ENCODE data around the gene RAPGEF1. TPM values are rescaled to one million over a fixed set of nuclear protein-coding genes. Genes with fewer than 3 reads are reported as not detected.

Gene RAPGEF1
- total and polyA plus RNA-seq, 7 experiments from 2014 or later, result 1.2 to 181 (median 84.8) TPM

DNA sequence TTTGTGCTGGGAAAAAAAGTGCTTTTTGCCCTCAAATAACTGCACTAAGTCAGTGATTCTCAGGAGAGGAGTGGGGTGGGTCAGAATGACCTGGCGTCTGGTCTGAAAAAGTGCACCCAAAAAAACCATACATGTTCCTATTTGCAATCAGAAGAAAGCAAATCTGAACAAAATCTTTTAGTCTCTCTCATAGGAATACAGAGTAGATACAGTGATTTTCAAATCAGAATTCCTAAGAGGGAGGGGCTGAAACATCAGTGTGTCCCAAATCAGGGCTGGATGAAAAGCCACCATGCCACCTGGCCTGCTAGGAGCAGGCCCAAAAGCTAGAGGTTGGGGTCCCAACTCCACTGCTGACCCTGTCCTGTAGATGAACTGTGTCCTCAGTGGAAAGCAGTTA lies 66.8 kb downstream of the RAPGEF1 start:
- Histone ChIP-seq H3K27ac (ENCODE audit: low read depth, low read length) (no peak overlapping the region), H3K4me3 (ENCODE audit: low read length) (no peak overlapping the region), H3K36me3 (ENCODE audit: control insufficient read depth in 2 of 3, insufficient read depth in 3 of 3, low read length in 3 of 3) (no peaks in the 10 kb centered on the region), H3K4me1 (ENCODE audit: control insufficient read depth in 2 of 2, insufficient read depth in 2 of 2, low read length in 2 of 2) (peaks cover 62 to 74% of the 10 kb centered on the region in 2 donors), H3K27me3 (ENCODE audit: control insufficient read depth in 2 of 2, insufficient read depth in 2 of 2, low read length in 2 of 2) (no peaks in the 10 kb centered on the region), H3K9me3 (ENCODE audit: control insufficient read depth in 2 of 3, low read length in 3 of 3) (no peaks in the 10 kb centered on the region)
- Mint-ChIP-seq H3K4me3 (no peak overlapping the region), H3K4me1 (peaks cover 59 to 95% (median 84%) of the 10 kb centered on the region in 7 donors), H3K36me3 (peaks cover 0 to 7% (median 0%) of the 10 kb centered on the region in 5 donors), H3K27me3 (no peaks in the 10 kb centered on the region), H3K9me3 (no peaks in the 10 kb centered on the region), H3K27ac (peak overlapping the region in 6 of 9 donors; percentile 8 to 94 (median 58))
- ChIA-PET POLR2A (interaction anchor here (0.6 kb wide), 1 partner anchor 80 kb away, joined by 4 read pairs; no protein-coding TSS in a partner anchor), CTCF (no interaction called here)
- no peak for DNase-seq
- intact Hi-C loops (cut with micrococcal nuclease), result loop anchor here in 1 of 2 donors (10.0 kb wide), 1 partner anchor 398 kb away; the partner anchor contains the start of gene FAM78A
- no peak for ATAC-seq

GRCh38 chr9:131672451-131672850 lies 67.4 kb downstream of the RAPGEF1 start:
- POLR2A ChIA-PET, result no interaction called here
- Histone ChIP-seq H3K27ac (ENCODE audit: low read depth, low read length) (no peak overlapping the region), H3K4me3 (ENCODE audit: low read length) (no peak overlapping the region), H3K9me3 (ENCODE audit: control insufficient read depth in 2 of 3, low read length in 3 of 3) (no peaks in the 10 kb centered on the region), H3K36me3 (ENCODE audit: control insufficient read depth in 2 of 3, insufficient read depth in 3 of 3, low read length in 3 of 3) (no peaks in the 10 kb centered on the region), H3K4me1 (ENCODE audit: control insufficient read depth in 2 of 2, insufficient read depth in 2 of 2, low read length in 2 of 2) (peaks cover 62 to 74% of the 10 kb centered on the region in 2 donors), H3K27me3 (ENCODE audit: control insufficient read depth in 2 of 2, insufficient read depth in 2 of 2, low read length in 2 of 2) (no peaks in the 10 kb centered on the region)
- CTCF ChIA-PET, result no interaction called here
- Mint-ChIP-seq H3K9me3 (no peaks in the 10 kb centered on the region), H3K36me3 (peaks cover 0 to 7% (median 0%) of the 10 kb centered on the region in 5 donors), H3K27me3 (no peaks in the 10 kb centered on the region), H3K27ac (peak overlapping the region in 7 of 9 donors; percentile 4 to 94 (median 51)), H3K4me3 (peak overlapping the region in 1 of 10 donors; percentile 3), H3K4me1 (peaks cover 59 to 95% (median 84%) of the 10 kb centered on the region in 7 donors)
- intact Hi-C loops (cut with micrococcal nuclease), result loop anchor here in 1 of 2 donors (10.0 kb wide), 1 partner anchor 398 kb away; the partner anchor contains the start of gene FAM78A
- DNase-seq (no peak), ATAC-seq (no peak)

- ChIA-PET CTCF (no interaction called here), POLR2A (interaction anchor here (0.7 to 1.0 kb wide), 2 partner anchors 68 to 140 kb away, joined by 3 read pairs; no protein-coding TSS in a partner anchor)
- intact Hi-C loops (cut with micrococcal nuclease), result loop anchor here in 1 of 2 donors (10.0 kb wide), 1 partner anchor 396 kb away; the partner anchor contains the start of gene FAM78A
- H3K4me3 ChIP-seq (ENCODE audit: low read length), result no peak overlapping the region
- peak overlapping the region; percentile 68 for H3K27ac ChIP-seq (ENCODE audit: low read depth, low read length)
- Mint-ChIP-seq H3K27ac (peak overlapping the region; percentile 78 to 98 (median 91)), H3K36me3 (peaks cover 0 to 10% (median 0%) of the 10 kb centered on the region in 5 donors), H3K4me3 (peak overlapping the region in 6 of 10 donors; percentile 0 to 71 (median 37)), H3K9me3 (no peaks in the 10 kb centered on the region), H3K4me1 (peaks cover 54 to 93% (median 83%) of the 10 kb centered on the region in 7 donors), H3K27me3 (no peaks in the 10 kb centered on the region)
- ATAC-seq (no peak), DNase-seq (no peak)
- peaks cover 62 to 74% of the 10 kb centered on the region in 2 donors for H3K4me1 ChIP-seq (ENCODE audit: control insufficient read depth in 2 of 2, insufficient read depth in 2 of 2, low read length in 2 of 2)
- no peaks in the 10 kb centered on the region for H3K9me3 ChIP-seq (ENCODE audit: control insufficient read depth in 2 of 3, low read length in 3 of 3)
- H3K27me3 ChIP-seq (ENCODE audit: control insufficient read depth in 2 of 2, insufficient read depth in 2 of 2, low read length in 2 of 2), result no peaks in the 10 kb centered on the region
- H3K36me3 ChIP-seq (ENCODE audit: control insufficient read depth in 2 of 3, insufficient read depth in 3 of 3, low read length in 3 of 3), result no peaks in the 10 kb centered on the region
Observed at GRCh38 chr9:131671133-131671520, 68.7 kb downstream of the RAPGEF1 start.

GRCh38 chr9:131670247-131671132 lies 69.4 kb downstream of the RAPGEF1 start:
- Mint-ChIP-seq H3K36me3 (peaks cover 0 to 13% (median 0%) of the 10 kb centered on the region in 5 donors), H3K27ac (peak overlapping the region; percentile 86 to 98 (median 92)), H3K4me1 (peaks cover 51 to 93% (median 83%) of the 10 kb centered on the region in 7 donors), H3K27me3 (no peaks in the 10 kb centered on the region), H3K9me3 (no peaks in the 10 kb centered on the region), H3K4me3 (peak overlapping the region in 9 of 10 donors; percentile 19 to 78 (median 43))
- peaks cover 59 to 75% of the 10 kb centered on the region in 2 donors for H3K4me1 ChIP-seq (ENCODE audit: control insufficient read depth in 2 of 2, insufficient read depth in 2 of 2, low read length in 2 of 2)
- H3K27me3 ChIP-seq (ENCODE audit: control insufficient read depth in 2 of 2, insufficient read depth in 2 of 2, low read length in 2 of 2), result no peaks in the 10 kb centered on the region
- no peak overlapping the region for H3K4me3 ChIP-seq (ENCODE audit: low read length)
- intact Hi-C loops (cut with micrococcal nuclease), result loop anchor here in 1 of 2 donors (10.0 kb wide), 1 partner anchor 396 kb away; the partner anchor contains the start of gene FAM78A
- CTCF ChIA-PET, result interaction anchor here (0.5 to 0.7 kb wide), 2 partner anchors 37 to 74 kb away, joined by 3 to 4 read pairs; no protein-coding TSS in a partner anchor
- peak; percentile 17 for ATAC-seq
- H3K36me3 ChIP-seq (ENCODE audit: control insufficient read depth in 2 of 3, insufficient read depth in 3 of 3, low read length in 3 of 3), result no peaks in the 10 kb centered on the region
- peak overlapping the region; percentile 68 for H3K27ac ChIP-seq (ENCODE audit: low read depth, low read length)
- DNase-seq, result no peak
- POLR2A ChIA-PET, result interaction anchor here (1.0 kb wide), 1 partner anchor 69 kb away, joined by 3 read pairs; no protein-coding TSS in a partner anchor
- H3K9me3 ChIP-seq (ENCODE audit: control insufficient read depth in 2 of 3, low read length in 3 of 3), result no peaks in the 10 kb centered on the region

GRCh38 chr9:131669269-131670157 lies 70.4 kb downstream of the RAPGEF1 start:
- H3K4me3 Mint-ChIP-seq, result peak overlapping the region; percentile 66 to 87 (median 78)
- H3K36me3 Mint-ChIP-seq, result peaks cover 0 to 21% (median 0%) of the 10 kb centered on the region in 5 donors
- peak overlapping the region; percentile 68 for H3K27ac ChIP-seq (ENCODE audit: low read depth, low read length)
- H3K9me3 ChIP-seq (ENCODE audit: control insufficient read depth in 2 of 3, low read length in 3 of 3), result no peaks in the 10 kb centered on the region
- peak overlapping the region; percentile 1 for H3K4me3 ChIP-seq (ENCODE audit: low read length)
- H3K4me1 ChIP-seq (ENCODE audit: control insufficient read depth in 2 of 2, insufficient read depth in 2 of 2, low read length in 2 of 2), result peaks cover 59 to 77% of the 10 kb centered on the region in 2 donors
- CTCF ChIA-PET, result interaction anchor here (0.5 to 0.7 kb wide), 3 partner anchors 36 to 75 kb away, joined by 3 to 4 read pairs (median 3); no protein-coding TSS in a partner anchor
- no peaks in the 10 kb centered on the region for H3K27me3 ChIP-seq (ENCODE audit: control insufficient read depth in 2 of 2, insufficient read depth in 2 of 2, low read length in 2 of 2)
- peaks cover 51 to 91% (median 83%) of the 10 kb centered on the region in 7 donors for H3K4me1 Mint-ChIP-seq
- no peaks in the 10 kb centered on the region for H3K36me3 ChIP-seq (ENCODE audit: control insufficient read depth in 2 of 3, insufficient read depth in 3 of 3, low read length in 3 of 3)
- ATAC-seq (no peak), DNase-seq (no peak)
- intact Hi-C loops (cut with micrococcal nuclease), result loop anchor here (2.0 to 10.0 kb wide), 8 partner anchors 21 to 395 kb away; partner anchors contain the start of genes FAM78A (in 1 of the 2) and PRRC2B (in 1 of the 2)
- POLR2A ChIA-PET, result interaction anchor here (0.6 to 1.9 kb wide), 3 partner anchors 8 to 74 kb away, joined by 3 to 6 read pairs (median 3); no protein-coding TSS in a partner anchor
- H3K27me3 Mint-ChIP-seq, result no peaks in the 10 kb centered on the region
- H3K9me3 Mint-ChIP-seq, result no peaks in the 10 kb centered on the region
- peak overlapping the region; percentile 86 to 98 (median 94) for H3K27ac Mint-ChIP-seq

All from naive thymus-derived CD4-positive, alpha-beta T cell (primary cell).